ENCODE measurements around the gene GRHL1.
A peak's percentile ranks its signal among the peaks of the same experiment; 100 is the strongest.
"Not testable (repeated sequence)": the region's sequence is repeated elsewhere in the genome, so short reads cannot be mapped to it uniquely, and the experiment has no call there.

The GRHL1 gene

DNA sequence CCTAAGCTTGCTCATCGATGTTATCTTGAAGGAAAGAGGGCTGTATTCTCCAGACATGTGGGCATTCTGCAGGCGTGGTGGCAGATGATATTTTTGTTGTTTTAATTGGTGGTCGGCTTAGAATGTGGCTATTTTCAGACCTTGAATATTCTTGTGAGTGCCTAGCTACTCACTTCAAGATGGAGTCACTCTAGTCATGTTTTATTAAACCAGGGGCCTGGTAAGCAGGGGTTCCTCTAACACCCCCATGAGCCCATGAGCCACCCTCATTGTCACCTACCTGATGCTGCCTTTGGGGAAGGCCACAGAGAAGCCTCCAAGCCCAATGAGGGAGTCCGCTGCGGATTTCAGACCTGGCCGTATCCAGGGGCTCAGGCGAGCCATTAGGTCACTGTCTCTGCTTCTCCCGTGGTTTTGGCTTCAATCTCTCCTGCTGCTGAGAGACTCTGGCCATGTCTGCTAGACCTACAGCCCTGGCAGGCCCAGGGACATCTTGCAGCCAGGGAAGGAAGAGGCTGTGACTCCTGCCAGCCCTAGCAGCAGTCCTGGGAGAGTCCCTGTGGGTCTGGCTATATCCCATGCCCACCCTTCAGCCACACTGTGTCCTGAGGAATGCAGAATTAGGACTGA, 75.6 kb downstream of the GRHL1 start:
- no peak for DNase-seq (ENCODE audit: low spot score)

GRCh38 chr2:10027660-10028330, 76.3 kb downstream of the GRHL1 start:
- DNase-seq (ENCODE audit: low spot score): no peak

GRCh38 chr2:10028407-10028987, 77.0 kb downstream of the GRHL1 start:
- no peak for DNase-seq (ENCODE audit: low spot score)

- peak; percentile 47 for DNase-seq (ENCODE audit: low spot score)
Observed at GRCh38 chr2:10028988-10029874, 77.7 kb downstream of the GRHL1 start.

GRCh38 chr2:10029875-10030223, 78.4 kb downstream of the GRHL1 start:
- DNase-seq (ENCODE audit: low spot score): no peak

DNA sequence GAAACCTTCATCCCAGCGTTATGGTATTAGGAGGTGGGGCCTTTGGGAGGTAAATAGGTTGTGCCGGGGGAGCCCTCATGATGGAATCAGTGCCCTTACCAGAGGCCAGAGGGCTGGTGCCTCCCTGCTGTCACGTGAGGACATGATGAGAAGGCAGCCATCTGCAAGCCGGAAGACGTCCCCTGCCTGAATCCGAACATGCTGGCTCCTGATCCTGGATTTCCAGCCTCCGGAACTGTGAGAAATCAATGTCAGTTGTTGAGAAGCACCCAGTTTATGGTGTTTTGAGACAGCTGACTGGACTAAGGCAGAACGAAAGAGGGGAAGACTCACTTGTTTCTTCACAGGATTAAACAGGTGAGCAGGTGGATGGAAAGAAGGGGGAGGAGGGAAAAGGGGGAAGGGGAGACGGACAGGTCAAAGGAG, 78.8 kb downstream of the GRHL1 start:
- no peak for DNase-seq (ENCODE audit: low spot score)

DNA sequence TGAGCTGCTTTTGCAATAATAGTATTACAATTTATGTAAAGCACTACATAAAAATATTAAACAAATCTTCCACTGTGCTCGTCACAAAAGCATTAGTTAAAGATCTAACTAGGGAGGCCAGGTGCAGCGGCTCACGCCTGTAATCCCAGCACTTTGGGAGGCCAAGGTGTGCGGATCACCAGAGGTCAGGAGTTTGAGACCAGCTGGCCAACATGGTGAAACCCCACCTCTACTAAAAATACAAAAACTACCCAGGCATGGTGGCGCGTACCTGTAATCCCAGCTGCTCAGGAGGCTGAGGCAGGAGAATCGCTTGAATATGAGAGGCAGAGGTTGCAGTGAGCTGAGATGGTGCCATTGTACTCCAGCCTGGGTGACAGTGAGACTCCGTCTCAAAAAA, 79.3 kb downstream of the GRHL1 start:
- not testable (repeated sequence) for DNase-seq (ENCODE audit: low spot score)

DNA sequence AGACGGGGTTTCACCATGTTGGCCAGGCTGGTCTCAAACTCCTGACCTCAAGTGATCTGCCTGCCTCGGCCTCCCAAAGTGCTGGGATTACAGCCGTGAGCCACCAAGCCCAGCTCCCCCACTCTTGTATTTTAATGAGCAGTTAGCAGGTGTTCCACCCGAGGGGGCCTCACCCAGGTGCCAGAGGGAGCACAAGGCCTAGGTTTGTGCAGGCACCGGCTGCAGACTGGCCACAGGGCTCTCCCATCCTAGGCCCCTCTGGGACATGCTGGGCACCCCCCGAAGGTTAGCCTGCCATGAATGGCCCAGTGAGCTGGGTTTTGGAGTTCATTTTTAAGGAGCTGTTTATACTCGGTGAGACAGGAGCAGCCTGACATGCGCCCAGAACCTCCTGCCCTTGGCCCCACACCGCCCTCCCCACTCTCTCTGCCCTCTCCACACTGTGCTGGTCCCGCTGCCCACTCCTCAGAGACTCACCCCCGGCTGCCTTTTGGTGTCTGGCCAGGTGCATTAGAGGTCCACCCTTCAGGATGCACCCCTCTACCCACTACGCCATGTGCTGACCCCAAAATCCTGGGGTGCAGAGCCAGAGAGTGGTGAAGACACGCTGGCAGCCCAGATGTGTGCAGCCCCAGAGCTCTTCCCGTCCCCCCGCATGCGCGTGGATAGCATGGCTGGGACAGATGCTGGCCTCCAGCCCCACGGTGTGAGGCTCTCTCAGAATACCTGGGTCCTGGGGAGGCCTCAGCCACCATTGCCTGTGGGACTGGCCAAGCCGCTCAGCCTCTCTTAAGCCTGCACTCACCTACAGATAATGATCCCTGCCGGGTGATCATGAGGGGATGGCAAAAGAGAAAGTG, 80.6 kb downstream of the GRHL1 start:
- no peak for DNase-seq (ENCODE audit: low spot score)

GRCh38 chr2:10032746-10033105, 81.2 kb downstream of the GRHL1 start:
- DNase-seq (ENCODE audit: low spot score): no peak

DNA sequence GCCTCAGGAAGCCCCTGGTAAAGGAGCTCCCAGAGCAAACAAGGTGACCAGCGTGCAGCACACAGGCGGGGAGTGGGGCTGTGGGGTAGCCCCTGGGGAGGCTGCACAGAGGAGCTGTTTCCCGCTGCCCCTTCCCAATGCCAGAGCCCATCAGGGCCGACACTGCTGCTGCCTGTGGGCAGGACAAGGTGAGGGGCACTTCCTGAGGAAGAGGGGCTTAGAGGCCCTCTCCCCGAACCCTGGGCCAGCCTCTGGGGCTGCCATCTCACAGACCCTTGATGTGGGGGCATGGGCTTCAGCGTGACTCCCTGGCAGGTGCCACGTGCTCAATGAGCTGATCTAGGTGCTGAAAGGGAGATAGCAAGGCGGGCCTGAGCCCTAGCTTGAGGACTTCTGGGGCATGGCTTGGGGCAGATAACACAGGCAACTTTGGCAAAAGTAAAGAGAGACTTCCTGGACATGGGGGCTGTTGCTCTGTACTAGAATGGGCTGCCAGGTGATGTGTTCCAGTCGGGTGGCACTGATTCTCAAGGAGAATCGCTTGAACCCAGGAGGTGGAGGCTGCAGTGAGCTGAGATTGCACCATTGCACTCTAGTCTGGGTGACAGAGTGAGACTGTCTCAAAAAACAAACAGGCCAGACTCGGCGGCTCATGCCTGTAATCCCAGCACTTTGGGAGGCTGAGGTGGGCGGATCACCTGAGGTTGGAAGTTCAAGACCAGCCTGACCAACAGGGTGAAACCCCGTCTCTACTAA, 81.9 kb downstream of the GRHL1 start:
- DNase-seq (ENCODE audit: low spot score): no peak

- no peak for DNase-seq (ENCODE audit: low spot score)
Observed at GRCh38 chr2:10034333-10035052, 83.0 kb downstream of the GRHL1 start.

GRCh38 chr2:10035053-10035422, 83.5 kb downstream of the GRHL1 start:
- DNase-seq (ENCODE audit: low spot score): no peak

GRCh38 chr2:10035633-10036032, 84.1 kb downstream of the GRHL1 start:
- no peak for DNase-seq (ENCODE audit: low spot score)

DNA sequence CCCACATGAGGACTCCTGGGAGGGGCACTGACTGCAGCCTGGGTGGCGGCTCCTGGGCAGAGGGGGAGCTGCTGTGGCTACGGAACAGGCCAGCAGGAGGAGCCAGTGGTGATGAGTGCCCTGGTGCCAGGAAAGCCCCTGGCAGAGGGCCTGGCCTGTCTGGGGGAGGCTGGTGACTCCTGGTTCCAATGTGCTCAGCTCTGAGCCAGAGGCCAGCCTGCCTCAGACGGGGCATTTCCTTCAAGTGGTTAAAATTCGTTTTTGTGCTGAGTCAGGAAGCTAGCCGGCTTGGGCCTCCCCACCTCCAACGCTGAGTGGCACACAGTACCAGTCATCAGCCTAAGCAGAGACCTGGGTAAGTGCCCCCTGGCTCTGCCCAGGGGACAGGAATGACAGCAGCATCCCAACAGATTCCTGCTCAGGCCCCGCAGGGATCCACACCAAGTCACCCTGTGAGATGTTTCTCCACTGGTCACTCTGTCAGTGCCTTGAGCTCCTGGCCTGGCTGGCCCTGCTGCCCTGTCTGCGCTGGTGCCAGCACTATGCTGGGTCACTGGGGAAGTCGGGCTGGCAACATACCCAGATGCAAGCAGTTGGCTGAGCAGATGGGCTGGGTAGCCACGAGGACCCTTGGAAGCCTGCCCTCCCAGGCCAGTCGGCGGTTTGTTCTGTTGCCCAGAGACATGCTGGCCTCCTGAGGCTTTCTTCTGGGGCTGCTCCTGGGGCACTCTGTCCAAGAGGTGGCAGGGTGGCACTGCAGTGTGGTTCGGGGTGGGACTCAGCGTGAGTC, 84.8 kb downstream of the GRHL1 start:
- DNase-seq (ENCODE audit: low spot score): peak; percentile 30

DNA sequence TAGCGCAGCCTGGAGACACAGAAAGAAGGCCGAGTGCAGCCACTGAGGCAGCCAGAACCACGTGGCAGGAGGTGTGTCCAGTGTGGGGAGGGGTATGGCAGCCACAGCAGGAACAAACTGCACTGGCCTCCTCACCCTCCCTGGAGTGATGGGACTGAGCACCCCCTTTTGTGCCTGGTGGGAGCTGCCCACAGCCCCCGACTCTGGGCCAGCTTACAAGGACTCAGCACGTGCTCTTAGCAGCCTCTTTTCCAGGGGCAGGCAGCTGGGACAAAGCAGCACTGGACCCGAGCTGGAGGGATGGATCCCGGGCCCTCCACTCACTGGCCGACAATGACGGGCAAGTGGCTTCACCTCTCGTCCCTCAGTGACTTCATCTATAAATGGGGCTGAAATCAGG, 86.6 kb downstream of the GRHL1 start:
- DNase-seq (ENCODE audit: low spot score): no peak

DNA sequence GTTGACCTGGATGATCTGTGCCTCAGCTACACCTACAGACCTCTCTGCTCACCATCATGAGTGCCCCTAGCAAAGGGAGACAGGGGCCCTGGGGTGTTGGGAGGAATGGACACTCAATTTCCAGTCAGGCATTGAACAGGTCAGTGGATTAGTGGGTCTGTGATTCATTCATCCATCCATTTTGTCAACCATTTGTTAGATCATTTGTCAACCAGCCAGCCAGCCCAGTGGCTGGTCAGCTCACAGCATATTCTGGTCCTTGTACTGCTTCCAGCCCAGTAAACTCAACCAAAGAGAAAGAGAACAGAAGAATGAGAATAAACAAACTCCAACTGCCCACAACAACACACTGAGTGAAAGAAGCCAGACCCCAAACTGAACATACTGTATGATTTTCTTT, 87.2 kb downstream of the GRHL1 start:
- DNase-seq (ENCODE audit: low spot score): no peak

DNA sequence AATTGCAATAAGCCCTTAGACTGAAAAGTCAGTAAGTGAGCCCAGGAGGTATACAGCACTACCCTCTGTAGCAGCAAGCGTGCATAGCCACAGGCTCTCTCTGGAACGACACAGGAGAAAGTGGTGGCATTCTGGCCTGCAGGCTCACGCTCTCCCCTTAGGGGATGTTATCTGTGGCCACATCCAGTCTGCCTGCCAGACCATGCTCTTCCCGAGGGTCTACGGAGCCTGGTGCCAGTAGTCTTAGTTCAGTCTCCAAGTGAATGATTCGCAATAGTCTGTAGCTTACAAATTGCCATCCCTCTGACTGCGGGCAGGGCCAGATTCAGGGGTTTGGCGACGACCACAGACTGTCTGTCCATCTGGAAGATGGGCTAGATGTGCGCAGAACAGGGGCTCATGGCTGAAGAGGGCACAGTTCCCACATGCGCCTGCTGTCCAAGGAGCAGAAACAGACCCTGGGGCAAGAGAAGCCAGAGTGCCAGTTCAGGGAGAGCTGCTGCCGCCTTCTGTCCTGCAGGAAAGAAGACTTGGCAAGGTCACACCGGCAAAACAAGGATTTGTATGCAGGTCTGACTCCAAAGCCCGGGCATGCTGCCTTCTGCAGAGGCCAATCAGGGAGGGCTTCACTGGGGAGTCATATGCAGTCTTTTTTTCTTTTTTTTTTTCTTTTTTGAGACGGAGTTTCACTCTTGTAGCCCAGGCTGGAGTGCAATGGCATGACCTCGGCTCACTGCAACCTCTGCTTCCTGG, 88.3 kb downstream of the GRHL1 start:
- no peak for DNase-seq (ENCODE audit: low spot score)

- DNase-seq (ENCODE audit: low spot score): no peak
Observed at GRCh38 chr2:10041711-10042110, 90.2 kb downstream of the GRHL1 start.
